Cardiac fibroblast (primary cell): Measurements from ENCODE around the gene PDLIM5.

Experiments used
- DNase-seq, 2 donors: peaks; one replicate each; pipeline versions ENCODE4 v3.0.0 to v3.0.0-alpha.2; 2010; ENCODE audit warnings: low read depth in 2 of 2
- H3K4me3 ChIP-seq, 2 donors: replicated peaks in 1 of 2; 1 replicate in 1 of 2; 2 replicates in 1 of 2; pipeline ENCODE4 v1.5.1; 2011; ENCODE audit warnings: low read depth in 2 of 2, low read length in 2 of 2, mild to moderate bottlenecking in 2 of 2, moderate library complexity in 1 of 2
- CTCF ChIP-seq: IDR thresholded peaks from one replicate; pipeline ENCODE4 v1.5.1; 2011; ENCODE audit warnings: low read depth, mild to moderate bottlenecking, low read length, inconsistent platforms

PDLIM5 gene

DNA sequence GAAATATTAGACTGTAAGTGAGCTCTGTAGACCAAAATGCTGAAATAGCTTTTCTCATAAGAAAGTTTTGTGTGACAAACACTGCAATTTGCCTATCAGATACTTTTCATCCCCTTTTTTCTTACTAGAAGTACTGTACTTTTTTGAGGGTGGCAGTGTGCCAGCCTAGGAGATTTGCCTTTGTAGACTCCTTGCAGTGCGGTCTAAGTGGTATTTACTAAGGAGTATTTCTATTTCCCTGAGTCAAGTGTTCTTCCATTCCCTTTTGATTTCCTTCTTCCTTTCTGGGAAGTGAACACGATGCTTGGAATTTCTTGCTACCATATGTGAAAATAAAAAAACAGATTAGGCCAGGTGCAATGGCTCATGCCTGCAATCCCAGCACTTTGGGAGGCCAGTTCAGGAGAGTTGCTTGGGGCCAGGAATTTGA lies 34.6 kb downstream of the PDLIM5 start:
- no peak for TF ChIP-seq CTCF
- peak; percentile 50 to 62 for DNase-seq
- H3K4me3 ChIP-seq: no peak overlapping the region

DNA sequence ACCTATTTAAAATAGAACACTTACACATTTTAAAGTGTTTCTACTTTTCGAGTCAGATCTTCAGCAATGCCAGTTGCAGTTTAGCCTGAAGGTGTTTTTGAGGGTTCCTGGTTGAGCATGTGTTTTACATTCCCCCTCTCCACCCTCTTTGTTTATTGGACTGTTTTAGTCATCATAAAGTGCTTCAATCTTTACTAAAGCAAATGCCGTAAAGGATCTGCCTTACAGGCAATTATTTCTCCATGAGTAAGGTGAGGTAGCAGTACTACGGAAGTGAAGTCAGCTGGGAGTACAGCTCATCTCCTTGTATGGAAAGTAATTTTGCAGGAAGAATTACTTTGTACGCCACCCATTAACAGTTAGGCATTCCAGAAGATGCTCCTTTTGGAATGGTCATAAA lies 36.9 kb downstream of the PDLIM5 start:
- no peak overlapping the region for H3K4me3 ChIP-seq
- no peak for TF ChIP-seq CTCF
- DNase-seq: peak in 1 of 2 donors; percentile 66

DNA sequence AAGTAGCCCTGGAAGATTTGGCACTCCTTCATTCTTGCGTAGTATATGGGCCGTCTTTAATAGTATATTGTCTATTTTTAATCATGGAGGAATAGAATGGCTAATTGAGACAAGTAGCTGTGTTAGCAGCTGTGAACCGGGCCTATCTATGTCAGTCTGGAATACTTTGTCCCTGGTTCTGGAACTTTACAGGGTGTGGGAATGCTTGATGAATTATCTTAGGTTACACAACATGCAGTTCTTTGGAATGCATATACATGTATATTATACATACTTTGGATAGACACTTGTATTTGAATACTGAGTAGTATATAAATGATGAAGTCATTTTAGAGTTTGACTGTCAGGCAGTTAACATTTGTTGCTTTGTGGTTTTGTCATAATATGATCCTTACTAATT lies 37.4 kb downstream of the PDLIM5 start:
- no peak for DNase-seq
- H3K4me3 ChIP-seq: no peak overlapping the region
- no peak for TF ChIP-seq CTCF

DNA sequence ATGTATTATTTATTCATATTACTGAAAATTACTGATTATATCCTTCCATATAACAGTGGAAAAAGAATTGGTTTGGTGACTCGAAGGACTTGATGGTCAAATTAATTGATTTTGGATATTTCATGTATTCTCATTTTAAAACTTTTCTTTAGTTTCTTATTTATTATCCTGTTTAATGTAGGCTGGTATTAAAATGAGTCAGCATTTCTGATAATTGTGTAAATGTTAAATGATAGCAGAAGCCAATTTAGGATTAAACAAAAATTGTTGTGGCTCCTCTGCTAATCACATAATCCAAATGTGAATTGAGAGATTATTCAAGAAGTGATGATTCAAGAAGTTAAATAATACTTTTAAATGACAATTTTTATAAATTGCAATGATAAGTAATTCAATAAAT lies 38.7 kb downstream of the PDLIM5 start:
- no peak for DNase-seq
- no peak overlapping the region for H3K4me3 ChIP-seq
- no peak for TF ChIP-seq CTCF

- H3K4me3 ChIP-seq: peak overlapping the region in 1 of 2 donors; percentile 1
- peak; percentile 37 to 59 for DNase-seq
- TF ChIP-seq CTCF: no peak
These were observed 39.6 kb downstream of the PDLIM5 start for GRCh38 chr4:94491322-94491721.

GRCh38 chr4:94495408-94495807 lies 43.7 kb downstream of the PDLIM5 start:
- no peak for TF ChIP-seq CTCF
- H3K4me3 ChIP-seq: no peak overlapping the region
- DNase-seq: no peak

GRCh38 chr4:94497690-94498089 lies 45.9 kb downstream of the PDLIM5 start:
- no peak for TF ChIP-seq CTCF
- peak in 1 of 2 donors; percentile 31 for DNase-seq
- H3K4me3 ChIP-seq: no peak overlapping the region
